SK-N-SH (cell line): Measurements from ENCODE around the gene PDXP. TPM values are rescaled to one million over a fixed set of nuclear protein-coding genes. Genes with fewer than 3 reads are reported as not detected.

ENCODE experiments used
- CTCF ChIA-PET: fragments of 300-600, 350-600 bp; formaldehyde crosslinking; extraction: SDS; loops from one replicate; lab custom pipeline; 2021; lab: Yijun Ruan, JAX
- POLR2A ChIA-PET: fragments of 350-600 bp; sonication (Branson Sonifier 250); formaldehyde crosslinking; extraction: SDS; loops from one replicate; lab custom pipeline; 2020; ENCODE audit warnings: antibody characterized with exemption, inconsistent platforms; lab: Yijun Ruan, JAX
- DNase-seq: peaks from one replicate; pipeline ENCODE4 v3.0.0; 2012
- H2AFZ ChIP-seq: fragments of 200-600 bp; sonication (generic); 2 replicates; pipeline ENCODE4 v1.8.1; 2016; ENCODE audit warnings: antibody characterized with exemption, mild to moderate bottlenecking, low read depth
- H3F3A ChIP-seq: fragments of 200-600 bp; sonication (generic); replicated peaks from 2 replicates; pipeline ENCODE3; 2016; ENCODE audit warnings: antibody characterized with exemption, mild to moderate bottlenecking; ENCODE audit not compliant: insufficient read depth
- H3K27ac ChIP-seq, 2 experiments: fragments of 200-500 bp in 1 of 2; fragments of 200-600 bp in 1 of 2; sonication (Bioruptor generic) in 1 of 2; sonication (generic), shearing (Covaris generic) in 1 of 2; 2 replicates each; pipeline versions ENCODE4 v1.5.1 to v1.6.1; 2014 to 2016; ENCODE audit warnings: low read depth in 2 of 2, inconsistent platforms in 1 of 2, low read length in 1 of 2, mild to moderate bottlenecking in 1 of 2, mixed read lengths in 1 of 2
- H3K27me3 ChIP-seq: fragments of 200-600 bp; sonication (generic), shearing (Covaris generic); 2 replicates; pipeline ENCODE4 v1.6.1; 2016; ENCODE audit warnings: mixed run types; ENCODE audit not compliant: insufficient read depth
- H3K36me3 ChIP-seq, 2 experiments: fragments of 200-500 bp in 1 of 2; fragments of 200-600 bp in 1 of 2; sonication (Bioruptor generic) in 1 of 2; sonication (generic) in 1 of 2; replicated peaks in 1 of 2; 2 replicates each; pipeline versions ENCODE3 to v1.5.1; 2014 to 2016; ENCODE audit warnings: low read length in 1 of 2, mild to moderate bottlenecking in 1 of 2; ENCODE audit not compliant: insufficient read depth in 2 of 2, control insufficient read depth in 1 of 2
- H3K4me1 ChIP-seq, 2 experiments: fragments of 200-500 bp in 1 of 2; fragments of 200-600 bp in 1 of 2; sonication (Bioruptor generic) in 1 of 2; sonication (generic), shearing (Covaris generic) in 1 of 2; 2 replicates each; pipeline versions ENCODE4 v1.5.1 to v1.6.1; 2014 to 2016; ENCODE audit warnings: low read depth in 1 of 2, low read length in 1 of 2, mixed run types in 1 of 2; ENCODE audit not compliant: insufficient read depth in 2 of 2, control insufficient read depth in 1 of 2
- H3K4me2 ChIP-seq: fragments of 200-600 bp; sonication (generic), shearing (Covaris generic); 2 replicates; pipeline ENCODE4 v1.6.1; 2017; ENCODE audit warnings: mixed run types
- H3K4me3 ChIP-seq, 2 experiments: fragments of 200-500 bp in 1 of 2; fragments of 200-600 bp in 1 of 2; sonication (Bioruptor generic) in 1 of 2; sonication (generic), shearing (Covaris generic) in 1 of 2; 2 replicates each; pipeline versions ENCODE4 v1.5.1 to v1.8.1; 2014 to 2016; ENCODE audit warnings: low read depth in 2 of 2, inconsistent platforms in 1 of 2, low read length in 1 of 2, mild to moderate bottlenecking in 1 of 2, mixed read lengths in 1 of 2, moderate library complexity in 1 of 2
- H3K79me2 ChIP-seq: fragments of 200-600 bp; sonication (generic); 2 replicates; pipeline ENCODE4 v1.8.1; 2017; ENCODE audit warnings: mild to moderate bottlenecking; ENCODE audit not compliant: insufficient read depth
- H3K9ac ChIP-seq: fragments of 200-600 bp; sonication (generic); 2 replicates; pipeline ENCODE4 v1.6.1; 2017; ENCODE audit warnings: mixed run types
- H3K9me2 ChIP-seq: fragments of 200-600 bp; sonication (generic); 2 replicates; pipeline ENCODE4 v1.6.1; 2017; ENCODE audit warnings: mixed run types
- H3K9me3 ChIP-seq: fragments of 200-600 bp; sonication (generic); 2 replicates; pipeline ENCODE4 v1.6.1; 2017; ENCODE audit warnings: mixed run types, mild to moderate bottlenecking, moderate library complexity
- H4K20me1 ChIP-seq: fragments of 200-600 bp; sonication (generic); 2 replicates; pipeline ENCODE4 v1.6.1; 2017; ENCODE audit warnings: mild to moderate bottlenecking, mixed run types; ENCODE audit not compliant: insufficient read depth
- CTCF ChIP-seq: fragments of 200-600 bp; sonication (generic); IDR thresholded peaks from 2 replicates; pipeline ENCODE4 v1.6.1; 2017; ENCODE audit warnings: antibody characterized with exemption, mild to moderate bottlenecking, moderate library complexity
- EP300 ChIP-seq, 2 experiments: IDR thresholded peaks; 2 replicates each; pipeline versions ENCODE4 v1.4.0 to v1.6.1; 2012; ENCODE audit warnings: borderline replicate concordance in 1 of 2, low read depth in 1 of 2, low read length in 1 of 2
- EZH2phosphoT487 ChIP-seq: fragments of 200-600 bp; sonication (generic); IDR thresholded peaks from 2 replicates; pipeline ENCODE4 v1.6.1; 2017; ENCODE audit warnings: low read depth, mixed run types, mild to moderate bottlenecking, antibody characterized with exemption, moderate library complexity, borderline replicate concordance
- MAX ChIP-seq: IDR thresholded peaks from 2 replicates; pipeline ENCODE4 v1.4.0; 2012; ENCODE audit warnings: low read depth
- RAD21 ChIP-seq: IDR thresholded peaks from 2 replicates; pipeline ENCODE4 v1.6.1; 2012; ENCODE audit warnings: mild to moderate bottlenecking, low read length
- RCOR1 ChIP-seq: fragments of 150-350 bp; IDR thresholded peaks from 2 replicates; pipeline ENCODE4 v1.6.1; 2017; ENCODE audit warnings: antibody characterized with exemption, low read length
- RFX5 ChIP-seq: IDR thresholded peaks from 2 replicates; pipeline ENCODE4 v1.6.1; 2012; ENCODE audit warnings: mild to moderate bottlenecking, improper control_type of control experiment, low read length
- RXRA ChIP-seq: IDR thresholded peaks from 2 replicates; pipeline ENCODE4 v1.4.0; 2012; ENCODE audit warnings: low read depth, mild to moderate bottlenecking, borderline replicate concordance
- TAF1 ChIP-seq: IDR thresholded peaks from 2 replicates; pipeline ENCODE4 v1.6.1; 2012; ENCODE audit warnings: low read depth, mild to moderate bottlenecking, low read length, moderate library complexity, borderline replicate concordance
- TEAD4 ChIP-seq: IDR thresholded peaks from 2 replicates; pipeline ENCODE4 v1.4.0; 2012; ENCODE audit warnings: mild to moderate bottlenecking, borderline replicate concordance; ENCODE audit not compliant: insufficient read depth
- USF1 ChIP-seq: IDR thresholded peaks from 2 replicates; pipeline ENCODE4 v1.4.0; 2012; ENCODE audit warnings: low read depth, borderline replicate concordance
- YY1 ChIP-seq: IDR thresholded peaks from 2 replicates; pipeline ENCODE4 v1.4.0; 2012; ENCODE audit warnings: low read depth, mild to moderate bottlenecking
- WGBS: methylation state at CpG from one replicate; pipeline ENCODE4 v1.1.6; 2017; ENCODE audit warnings: low lambda C conversion rate; 5-methylcytosine and 5-hydroxymethylcytosine counted together
- polyA plus RNA-seq, 3 experiments: library from polyadenylated mRNA; depleted of rRNA; stranded (reverse); fragments of >200 nt; gene quantifications; 2 replicates each; pipeline ENCODE4 v1.2.3, GENCODE V29; 2012
- TF ChIP-seq, protein P1 (sequence below): IDR thresholded peaks from 2 replicates; pipeline ENCODE4 v1.6.1; 2012; ENCODE audit warnings: mild to moderate bottlenecking, low read depth, low read length, moderate library complexity
- TF ChIP-seq, protein P2 (sequence below): fragments of 150-350 bp; IDR thresholded peaks from 2 replicates; pipeline ENCODE4 v1.6.1; 2017; ENCODE audit warnings: antibody characterized with exemption, low read length, low read depth, borderline replicate concordance
- TF ChIP-seq, protein P3 (sequence below): IDR thresholded peaks from 2 replicates; pipeline ENCODE4 v1.4.0; 2012; ENCODE audit warnings: low read depth, borderline replicate concordance

Gene PDXP
- polyA plus RNA-seq, 1 of the 3 experiments (the other 2 are of a cell fraction): 22.5 TPM

DNA sequence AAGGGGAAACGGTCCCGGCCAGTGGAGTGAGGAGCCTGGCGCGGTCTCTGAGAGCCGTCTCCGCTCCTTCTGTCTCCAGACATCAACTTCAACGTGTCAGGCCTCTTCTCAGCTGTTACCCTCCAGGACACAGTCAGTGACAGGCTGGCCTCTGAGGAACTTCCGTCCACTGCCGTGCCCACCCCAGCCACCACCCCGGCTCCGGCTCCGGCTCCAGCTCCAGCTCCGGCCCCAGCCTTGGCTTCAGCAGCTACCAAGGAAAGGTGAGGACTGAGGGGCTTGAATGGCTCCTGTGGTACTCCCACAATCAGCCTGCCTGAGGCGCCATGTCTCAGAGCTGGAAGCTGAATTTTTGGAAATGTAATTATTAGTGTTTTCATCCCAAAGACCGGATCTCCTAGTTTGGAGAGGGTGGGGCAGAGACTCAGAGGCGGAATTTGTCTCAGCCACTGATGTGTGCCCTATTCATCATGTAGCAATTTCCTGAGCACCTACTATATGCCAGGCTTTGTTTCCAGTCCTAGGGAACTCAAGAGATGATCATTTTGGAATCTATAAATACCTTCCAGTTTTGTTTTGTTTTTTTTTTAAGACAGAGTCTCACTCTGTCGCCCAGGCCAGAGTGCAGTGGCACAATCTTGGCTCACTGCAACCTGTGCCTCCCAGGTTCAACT, 7.9 kb upstream of the PDXP start (continued):
- TF ChIP-seq CTCF (no peak), TAF1 (no peak), MAX (no peak)
- TF ChIP-seq, protein P1, sequence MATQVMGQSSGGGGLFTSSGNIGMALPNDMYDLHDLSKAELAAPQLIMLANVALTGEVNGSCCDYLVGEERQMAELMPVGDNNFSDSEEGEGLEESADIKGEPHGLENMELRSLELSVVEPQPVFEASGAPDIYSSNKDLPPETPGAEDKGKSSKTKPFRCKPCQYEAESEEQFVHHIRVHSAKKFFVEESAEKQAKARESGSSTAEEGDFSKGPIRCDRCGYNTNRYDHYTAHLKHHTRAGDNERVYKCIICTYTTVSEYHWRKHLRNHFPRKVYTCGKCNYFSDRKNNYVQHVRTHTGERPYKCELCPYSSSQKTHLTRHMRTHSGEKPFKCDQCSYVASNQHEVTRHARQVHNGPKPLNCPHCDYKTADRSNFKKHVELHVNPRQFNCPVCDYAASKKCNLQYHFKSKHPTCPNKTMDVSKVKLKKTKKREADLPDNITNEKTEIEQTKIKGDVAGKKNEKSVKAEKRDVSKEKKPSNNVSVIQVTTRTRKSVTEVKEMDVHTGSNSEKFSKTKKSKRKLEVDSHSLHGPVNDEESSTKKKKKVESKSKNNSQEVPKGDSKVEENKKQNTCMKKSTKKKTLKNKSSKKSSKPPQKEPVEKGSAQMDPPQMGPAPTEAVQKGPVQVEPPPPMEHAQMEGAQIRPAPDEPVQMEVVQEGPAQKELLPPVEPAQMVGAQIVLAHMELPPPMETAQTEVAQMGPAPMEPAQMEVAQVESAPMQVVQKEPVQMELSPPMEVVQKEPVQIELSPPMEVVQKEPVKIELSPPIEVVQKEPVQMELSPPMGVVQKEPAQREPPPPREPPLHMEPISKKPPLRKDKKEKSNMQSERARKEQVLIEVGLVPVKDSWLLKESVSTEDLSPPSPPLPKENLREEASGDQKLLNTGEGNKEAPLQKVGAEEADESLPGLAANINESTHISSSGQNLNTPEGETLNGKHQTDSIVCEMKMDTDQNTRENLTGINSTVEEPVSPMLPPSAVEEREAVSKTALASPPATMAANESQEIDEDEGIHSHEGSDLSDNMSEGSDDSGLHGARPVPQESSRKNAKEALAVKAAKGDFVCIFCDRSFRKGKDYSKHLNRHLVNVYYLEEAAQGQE: no peak

DNA sequence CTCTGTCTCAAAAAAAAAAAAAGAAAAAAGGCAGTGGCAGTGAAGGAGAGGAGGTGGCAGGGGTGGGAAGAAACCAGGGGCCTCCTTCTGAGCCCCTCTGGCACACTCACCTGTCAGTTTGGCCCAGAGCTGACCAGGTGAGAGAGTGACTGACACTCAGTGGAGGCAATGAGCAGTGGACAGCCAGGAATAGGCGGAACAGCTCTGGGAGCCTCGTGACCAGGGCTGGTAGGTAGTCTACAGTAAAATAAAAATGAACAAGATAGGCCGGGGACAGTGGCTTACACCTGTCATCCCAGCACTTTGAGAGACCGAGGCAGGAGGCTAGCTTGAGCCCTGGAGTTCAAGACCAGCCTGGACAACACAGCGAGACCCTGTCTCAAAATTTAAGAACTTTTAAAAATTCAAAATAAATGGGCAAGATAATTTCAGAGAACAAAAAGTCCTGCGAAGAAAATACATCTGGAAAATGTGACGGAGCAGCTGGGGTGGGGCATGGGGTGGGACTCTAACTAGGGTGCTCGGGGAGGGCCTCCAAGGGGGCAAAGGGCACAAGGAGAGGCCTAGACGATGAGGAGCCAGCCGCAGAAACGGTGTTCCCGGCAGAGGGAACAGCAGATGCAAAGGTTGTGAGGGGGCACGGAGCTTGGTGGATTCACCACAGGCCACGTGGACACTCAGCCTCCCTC, 3.8 kb upstream of the PDXP start:
- 0 out of 2 replicates have a peak, but pooled peaks cover 4% of the 10 kb centered on the region for H4K20me1 ChIP-seq
- H3F3A ChIP-seq: peaks cover 10% of the 10 kb centered on the region
- no peak overlapping the region for H3K27ac ChIP-seq
- H3K9ac ChIP-seq: no peak overlapping the region
- DNase-seq: no peak
- H3K79me2 ChIP-seq: peaks cover 7% of the 10 kb centered on the region
- no peak overlapping the region for H3K4me3 ChIP-seq
- no peaks in the 10 kb centered on the region for H3K27me3 ChIP-seq
- 84% methylated on average over 13 of the region's 14 CpGs for WGBS
- TF ChIP-seq TAF1 (no peak), USF1 (no peak), RFX5 (no peak), EZH2phosphoT487 (no peak), YY1 (no peak), EP300 (IDR thresholded peaks at IDR 0.05; ENCODE audit: borderline replicate concordance in 1 of 2, low read depth in 1 of 2, low read length in 1 of 2) (no peak), RXRA (no peak), TEAD4 (no peak), RCOR1 (no peak), RAD21 (no peak)
- TF ChIP-seq, protein P2, sequence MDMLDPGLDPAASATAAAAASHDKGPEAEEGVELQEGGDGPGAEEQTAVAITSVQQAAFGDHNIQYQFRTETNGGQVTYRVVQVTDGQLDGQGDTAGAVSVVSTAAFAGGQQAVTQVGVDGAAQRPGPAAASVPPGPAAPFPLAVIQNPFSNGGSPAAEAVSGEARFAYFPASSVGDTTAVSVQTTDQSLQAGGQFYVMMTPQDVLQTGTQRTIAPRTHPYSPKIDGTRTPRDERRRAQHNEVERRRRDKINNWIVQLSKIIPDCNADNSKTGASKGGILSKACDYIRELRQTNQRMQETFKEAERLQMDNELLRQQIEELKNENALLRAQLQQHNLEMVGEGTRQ: no peak
- TF ChIP-seq, protein P3, sequence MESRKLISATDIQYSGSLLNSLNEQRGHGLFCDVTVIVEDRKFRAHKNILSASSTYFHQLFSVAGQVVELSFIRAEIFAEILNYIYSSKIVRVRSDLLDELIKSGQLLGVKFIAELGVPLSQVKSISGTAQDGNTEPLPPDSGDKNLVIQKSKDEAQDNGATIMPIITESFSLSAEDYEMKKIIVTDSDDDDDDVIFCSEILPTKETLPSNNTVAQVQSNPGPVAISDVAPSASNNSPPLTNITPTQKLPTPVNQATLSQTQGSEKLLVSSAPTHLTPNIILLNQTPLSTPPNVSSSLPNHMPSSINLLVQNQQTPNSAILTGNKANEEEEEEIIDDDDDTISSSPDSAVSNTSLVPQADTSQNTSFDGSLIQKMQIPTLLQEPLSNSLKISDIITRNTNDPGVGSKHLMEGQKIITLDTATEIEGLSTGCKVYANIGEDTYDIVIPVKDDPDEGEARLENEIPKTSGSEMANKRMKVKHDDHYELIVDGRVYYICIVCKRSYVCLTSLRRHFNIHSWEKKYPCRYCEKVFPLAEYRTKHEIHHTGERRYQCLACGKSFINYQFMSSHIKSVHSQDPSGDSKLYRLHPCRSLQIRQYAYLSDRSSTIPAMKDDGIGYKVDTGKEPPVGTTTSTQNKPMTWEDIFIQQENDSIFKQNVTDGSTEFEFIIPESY: no peak
- peaks cover 4 to 13% of the 10 kb centered on the region in 2 experiments; a peak in 1 of 4 replicates for H3K4me1 ChIP-seq
- peaks cover 3 to 7% of the 10 kb centered on the region in 2 experiments for H3K36me3 ChIP-seq
- no peak overlapping the region for H3K4me2 ChIP-seq
- ChIA-PET POLR2A (no interaction called here), CTCF (interaction anchor here (3.5 to 44.3 kb wide), 2 partner anchors 21 to 27 kb away, joined by 11 to 898 read pairs; partner anchors contain the start of gene SH3BP1)
- no peaks in the 10 kb centered on the region for H3K9me3 ChIP-seq
- no peak overlapping the region for H2AFZ ChIP-seq
- no peaks in the 10 kb centered on the region for H3K9me2 ChIP-seq
